NCI-H2107 treated with DMSO at 0.1 percent for 48 hours (cell line): ENCODE results near the gene SGK1.

Experiments used
- DNase-seq: peaks from one replicate; lab custom pipeline; 2025; ENCODE audit not compliant: unreplicated experiment; lab: John Stamatoyannopoulos, UW

The SGK1 gene

GRCh38 chr6:134317471-134318131 lies at the start of gene SGK1:
TSS of gene SGK1 (minus strand) at chr6:134318112. CDS start at chr6:134317460, 652 bp downstream.
- DNase-seq, result peak; percentile 57

DNA sequence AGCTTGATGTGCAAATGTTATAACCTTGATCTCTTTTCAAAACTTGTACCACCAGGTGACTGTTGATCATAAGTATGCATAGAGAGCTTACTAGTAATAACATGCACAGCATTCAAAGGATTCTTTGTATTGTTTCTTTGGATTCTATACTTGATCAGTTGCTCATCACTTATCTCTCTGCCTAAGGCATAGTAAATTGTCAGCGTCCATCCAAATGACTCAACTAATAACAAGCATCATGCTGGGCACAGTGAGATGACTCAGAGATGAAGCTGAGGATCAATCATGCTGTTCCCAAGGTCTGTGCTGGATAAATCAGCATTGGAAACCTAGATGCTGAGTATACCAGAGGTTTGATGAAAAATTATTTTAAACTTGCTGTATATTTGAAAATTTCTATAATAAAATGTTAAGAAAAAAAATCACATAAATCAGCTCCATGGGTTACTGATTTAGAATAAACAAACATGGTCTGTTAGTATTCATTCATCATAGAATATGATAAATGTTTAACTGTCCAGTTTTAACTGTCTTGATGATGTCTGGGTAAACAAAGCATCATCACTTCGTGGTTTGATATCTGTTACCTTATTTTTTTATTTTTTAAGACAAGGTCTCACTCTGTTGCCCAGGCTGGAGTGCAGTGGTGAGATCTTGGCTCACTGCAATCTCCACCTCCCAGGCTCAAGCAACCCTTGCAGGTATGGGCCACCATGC lies 45.6 kb upstream of the SGK1 start:
- no peak for DNase-seq

GRCh38 chr6:134361011-134361410 lies 43.1 kb upstream of the SGK1 start:
- no peak for DNase-seq

DNA sequence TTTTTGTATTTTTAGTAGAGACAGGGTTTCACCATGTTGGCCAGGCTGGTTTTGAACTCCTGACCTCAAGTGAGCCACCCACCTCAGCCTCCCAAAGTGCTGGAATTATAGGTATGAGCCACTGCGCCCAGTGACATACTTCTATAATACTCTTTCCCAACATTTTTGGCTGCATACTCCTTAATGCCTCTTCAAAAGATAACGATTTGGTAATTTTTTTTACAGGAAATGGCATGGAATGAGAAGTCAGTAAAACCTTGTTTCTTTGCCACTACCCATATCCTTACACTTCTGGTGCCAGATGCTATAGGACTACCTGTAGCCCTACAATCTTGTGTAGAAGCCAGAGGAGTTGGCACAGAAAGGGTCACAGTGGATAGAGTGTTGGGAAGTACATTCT lies 41.4 kb upstream of the SGK1 start:
- no peak for DNase-seq

GRCh38 chr6:134358320-134358719 lies 40.4 kb upstream of the SGK1 start:
- no peak for DNase-seq

DNA sequence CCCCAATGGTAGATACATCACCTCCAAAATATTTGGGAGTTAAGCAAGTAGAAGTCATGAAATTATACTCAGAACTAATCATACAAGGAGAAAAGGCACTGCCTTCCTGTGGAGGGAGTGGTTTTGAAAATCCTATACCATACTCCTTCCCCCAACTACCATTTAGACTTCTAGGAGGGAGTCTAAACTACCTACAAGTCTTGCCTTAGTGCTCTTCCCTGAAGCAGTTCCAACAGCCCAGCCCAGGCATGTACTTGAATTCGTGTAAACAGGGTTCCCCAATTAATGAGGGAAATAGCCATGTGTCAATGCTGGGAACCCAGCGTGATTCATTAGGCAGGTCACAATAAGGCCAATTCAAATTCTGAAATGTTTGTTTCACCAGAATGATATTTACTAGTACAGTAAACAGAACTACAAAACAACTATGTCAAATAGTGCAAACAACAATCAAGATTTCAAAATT lies 39.1 kb upstream of the SGK1 start:
- no peak for DNase-seq

- no peak for DNase-seq
These were observed 38.5 kb upstream of the SGK1 start for GRCh38 chr6:134356405-134356804.

DNA sequence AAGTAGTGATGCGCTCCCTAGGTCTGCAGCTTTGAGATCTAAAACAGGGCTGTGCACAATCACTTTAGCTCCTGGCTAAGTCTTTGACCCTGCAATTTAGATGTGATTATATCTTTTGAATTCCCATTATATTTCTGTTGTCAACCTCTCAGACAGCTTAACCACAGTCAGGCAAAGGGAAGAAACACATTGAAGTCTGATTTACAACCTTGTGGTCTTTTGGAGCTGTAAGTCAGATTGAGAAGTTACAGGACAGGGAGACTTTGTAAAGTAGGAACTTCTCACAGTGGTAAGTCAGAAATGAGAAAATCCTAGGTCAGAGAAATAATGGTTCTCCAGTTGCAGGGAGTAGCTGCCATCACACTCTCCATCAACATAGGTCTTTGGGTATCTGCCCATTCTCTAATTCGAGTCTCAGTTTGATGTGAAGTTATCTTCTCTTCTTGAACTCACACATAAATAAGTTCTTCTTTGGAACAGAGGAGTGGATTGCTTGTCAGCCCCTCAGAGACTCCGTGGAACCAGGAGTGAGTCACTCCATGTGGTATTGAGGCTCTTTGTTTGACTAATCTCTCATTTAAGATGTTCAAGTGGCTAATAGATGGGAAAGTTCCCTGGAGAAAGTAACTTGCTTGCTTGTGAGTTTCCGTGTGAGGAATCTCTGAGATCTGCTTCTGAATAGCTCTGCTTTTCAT lies 35.0 kb upstream of the SGK1 start:
- DNase-seq, result no peak

DNA sequence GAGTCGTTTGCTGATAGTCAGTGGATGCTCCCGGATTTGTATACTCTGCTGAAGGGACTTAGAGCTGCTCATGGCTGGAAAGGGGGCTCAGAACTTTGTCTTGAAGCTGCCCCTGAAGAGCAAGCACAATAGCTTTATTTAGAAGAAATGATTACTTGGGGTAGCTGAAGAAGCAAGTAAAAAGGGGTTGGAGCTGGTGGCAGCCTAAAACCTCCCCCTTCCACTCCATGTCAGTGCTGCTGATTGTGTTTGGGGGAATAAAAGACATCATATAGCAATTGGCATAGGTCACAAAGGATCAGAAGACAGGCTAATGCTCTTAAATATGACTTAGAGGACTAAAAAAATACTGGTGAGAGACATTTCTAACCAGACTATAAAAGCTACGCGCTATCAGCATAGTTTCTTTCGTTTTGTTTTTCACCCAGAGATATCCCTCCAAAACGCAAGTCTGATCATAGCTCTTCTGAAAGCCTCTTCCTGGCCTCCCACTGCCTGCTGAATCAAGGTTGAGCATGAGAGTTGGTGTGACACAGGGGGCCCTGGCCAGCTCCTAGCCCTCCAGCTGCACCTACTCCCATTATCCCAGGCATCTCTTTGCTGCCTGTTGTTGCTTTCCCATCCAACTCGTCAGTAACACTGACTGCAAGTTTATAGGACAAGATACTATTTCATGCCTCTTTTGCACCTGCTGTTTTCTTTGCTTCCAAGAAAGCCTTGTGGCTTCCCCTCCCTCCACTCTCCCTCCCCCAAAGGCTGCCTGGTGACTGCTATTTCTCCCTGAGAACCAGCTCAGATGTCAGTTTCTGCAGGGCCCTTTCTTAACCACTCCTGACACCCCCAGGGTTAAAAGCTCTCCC lies 33.9 kb upstream of the SGK1 start:
- DNase-seq, result peak; percentile 85

- no peak for DNase-seq
These were observed 30.2 kb upstream of the SGK1 start for GRCh38 chr6:134347885-134348805.

- DNase-seq, result no peak
These were observed 29.1 kb upstream of the SGK1 start for GRCh38 chr6:134346932-134347545.

DNA sequence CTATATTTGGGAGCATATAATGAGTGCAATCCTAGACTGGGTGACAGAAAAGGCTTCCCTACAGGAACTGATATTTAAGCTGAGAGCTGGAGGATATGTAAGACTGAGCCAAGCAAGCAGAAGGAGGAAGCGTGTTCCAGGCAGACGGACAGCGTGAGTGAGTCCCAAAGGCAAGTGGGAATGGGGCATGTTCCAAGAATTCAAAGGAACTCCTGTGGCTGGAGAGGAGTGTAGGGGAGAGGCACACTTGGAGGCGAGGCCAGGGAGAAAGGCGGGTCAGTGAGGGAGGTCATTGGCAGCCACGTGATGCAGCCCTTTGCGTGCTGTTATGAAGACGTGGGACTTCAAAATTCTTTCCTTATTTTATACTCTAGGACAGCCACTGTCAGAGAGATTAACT lies 27.9 kb upstream of the SGK1 start:
- DNase-seq, result no peak

DNA sequence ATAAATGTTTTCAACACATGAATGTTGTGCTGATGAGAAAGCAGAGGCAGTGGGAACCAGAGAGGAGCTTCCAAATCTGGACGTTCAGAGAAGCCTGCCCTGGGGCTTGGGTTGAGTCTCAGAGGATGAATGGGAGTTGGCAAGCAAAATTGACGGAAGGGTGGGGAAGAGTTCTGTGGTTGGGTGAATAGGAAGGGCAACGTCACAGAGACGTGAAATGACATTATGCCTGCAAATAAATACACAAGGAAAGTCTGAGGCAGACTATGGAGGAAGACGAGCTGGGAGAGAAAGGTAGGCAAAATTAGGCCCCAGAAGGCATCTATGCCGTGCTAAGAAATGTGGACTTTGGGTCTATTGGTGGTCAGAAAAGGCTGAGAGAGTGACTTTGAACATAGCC lies 25.2 kb upstream of the SGK1 start:
- no peak for DNase-seq

DNA sequence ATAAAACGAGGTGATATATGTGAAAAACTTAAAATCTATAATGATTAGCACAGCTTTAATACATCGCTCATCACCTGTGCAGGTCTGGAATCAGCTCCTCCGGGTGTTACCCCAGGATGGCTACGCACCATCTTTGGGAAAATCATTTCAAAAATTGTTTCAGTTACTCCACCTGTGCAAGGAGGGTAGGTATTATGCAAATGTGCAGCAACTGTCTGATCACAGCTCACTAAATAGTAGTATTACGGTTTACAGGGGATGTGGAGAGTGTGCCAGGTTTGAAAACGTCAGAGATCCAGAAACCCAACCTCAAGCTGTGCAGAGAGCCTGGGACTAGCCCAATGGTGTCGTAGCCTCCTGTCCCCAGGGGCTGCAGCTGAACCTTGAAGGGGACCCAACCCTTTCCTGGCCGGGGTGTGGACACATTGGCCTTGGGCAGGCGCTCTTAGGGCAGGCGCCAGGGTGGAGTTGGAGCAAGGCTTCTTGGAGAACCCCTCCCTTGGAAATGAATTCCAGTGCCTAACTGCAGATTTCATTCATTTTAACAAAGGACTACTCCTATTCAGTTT lies 24.2 kb upstream of the SGK1 start:
- no peak for DNase-seq

DNA sequence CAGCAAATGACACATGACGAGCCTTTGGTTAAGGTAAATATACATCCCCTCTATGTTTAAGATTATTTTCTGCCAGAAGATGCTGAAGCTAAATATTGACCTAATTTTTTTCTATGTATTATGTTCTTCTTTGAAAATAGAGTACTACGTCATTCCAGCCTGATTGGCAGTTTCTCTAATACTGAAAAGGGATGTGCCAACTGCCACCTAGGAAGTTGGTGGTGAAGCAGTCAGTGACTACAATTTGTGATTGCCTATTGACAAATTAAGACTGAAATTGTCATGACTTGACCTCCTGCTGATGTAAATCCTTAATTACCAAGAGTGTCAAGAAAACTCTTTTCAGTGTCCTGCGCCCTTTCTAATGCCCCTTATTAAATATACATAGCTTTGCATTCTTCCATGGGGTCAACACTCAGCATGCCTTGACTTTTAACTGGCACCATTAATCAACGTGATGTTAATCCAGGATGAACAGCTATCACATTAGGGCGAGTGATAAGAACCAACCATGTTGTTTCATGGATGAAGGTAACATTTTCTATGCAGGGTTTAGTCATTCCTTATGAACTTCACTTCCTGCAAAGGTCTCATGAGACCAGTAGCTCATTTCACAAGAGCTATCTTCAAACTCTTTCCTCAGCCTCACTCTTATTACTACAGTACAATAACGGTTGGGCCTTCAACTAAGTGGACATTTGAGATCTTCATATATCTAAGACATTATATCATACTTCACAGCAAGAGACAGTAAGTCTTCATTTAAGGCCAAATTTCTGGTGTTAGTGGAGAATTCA lies 22.5 kb upstream of the SGK1 start:
- no peak for DNase-seq

DNA sequence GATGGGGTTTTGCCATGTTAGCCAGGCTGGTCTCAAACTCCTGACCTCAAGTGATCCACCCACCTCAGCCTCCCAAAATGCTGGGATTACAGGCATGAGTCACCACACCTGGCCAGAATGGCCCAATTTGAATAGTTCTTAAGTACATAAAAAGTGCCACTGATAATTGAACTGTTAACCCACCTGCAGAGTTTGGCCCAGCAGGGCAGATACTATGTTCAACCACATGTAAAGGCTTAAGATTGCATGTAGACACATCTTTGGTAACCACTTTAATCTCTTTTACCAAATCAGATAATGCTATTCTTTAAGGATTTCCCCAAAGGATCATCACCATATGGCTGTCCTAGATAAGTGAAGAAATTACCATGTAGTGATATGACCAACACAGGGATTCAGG lies 21.3 kb upstream of the SGK1 start:
- DNase-seq, result no peak

GRCh38 chr6:134331256-134331655 lies 13.3 kb upstream of the SGK1 start:
- no peak for DNase-seq

DNA sequence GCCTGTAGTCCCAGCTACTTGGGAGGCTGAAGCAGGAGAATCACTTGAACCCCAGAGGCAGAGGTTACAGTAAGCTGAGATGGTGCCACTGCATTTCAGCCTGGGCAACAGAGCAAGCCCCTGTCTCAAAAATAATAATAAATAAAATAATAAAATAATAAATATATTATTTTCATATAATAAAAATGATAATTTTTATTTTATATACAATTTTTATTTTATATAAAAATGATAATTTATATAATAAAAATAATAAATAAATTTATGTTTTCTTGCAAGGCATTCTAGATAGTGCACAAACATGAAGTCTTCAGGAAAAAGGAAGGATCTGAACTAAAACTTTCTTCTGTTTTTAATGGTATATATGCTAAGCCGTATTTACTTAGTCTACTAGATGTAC lies 12.6 kb upstream of the SGK1 start:
- DNase-seq, result no peak

- DNase-seq, result no peak
These were observed 10.9 kb upstream of the SGK1 start for GRCh38 chr6:134328792-134329191.
